GM12801 (cell line): Measurements from ENCODE around the gene AP3B1.

Experiments
- TF ChIP-seq, protein P1 (sequence below): IDR thresholded peaks from one replicate; pipeline ENCODE4 v1.5.1; 2011; ENCODE audit warnings: control low read depth; ENCODE audit not compliant: insufficient read length; ENCODE audit errors: extremely low read depth

Gene AP3B1

DNA sequence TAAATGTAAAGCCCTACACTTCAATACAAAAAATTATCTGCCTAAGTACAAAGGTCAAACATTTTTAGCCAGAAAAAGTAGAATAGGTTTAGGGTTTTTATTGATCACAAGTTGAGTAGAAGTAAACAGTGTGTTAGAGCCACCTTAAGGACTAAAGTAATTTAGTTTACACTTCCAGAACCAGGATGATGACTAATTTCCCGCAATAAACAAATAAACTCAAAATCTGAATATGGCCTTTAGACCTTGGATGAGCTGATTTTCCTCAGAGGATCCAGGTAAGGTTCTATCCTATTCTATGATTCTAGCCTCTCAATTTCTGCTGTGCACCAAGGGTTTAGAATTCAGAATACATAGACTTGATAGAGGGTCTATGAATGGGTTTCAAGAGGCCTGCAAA, 338.9 kb downstream of the AP3B1 start:
- TF ChIP-seq, protein P1, sequence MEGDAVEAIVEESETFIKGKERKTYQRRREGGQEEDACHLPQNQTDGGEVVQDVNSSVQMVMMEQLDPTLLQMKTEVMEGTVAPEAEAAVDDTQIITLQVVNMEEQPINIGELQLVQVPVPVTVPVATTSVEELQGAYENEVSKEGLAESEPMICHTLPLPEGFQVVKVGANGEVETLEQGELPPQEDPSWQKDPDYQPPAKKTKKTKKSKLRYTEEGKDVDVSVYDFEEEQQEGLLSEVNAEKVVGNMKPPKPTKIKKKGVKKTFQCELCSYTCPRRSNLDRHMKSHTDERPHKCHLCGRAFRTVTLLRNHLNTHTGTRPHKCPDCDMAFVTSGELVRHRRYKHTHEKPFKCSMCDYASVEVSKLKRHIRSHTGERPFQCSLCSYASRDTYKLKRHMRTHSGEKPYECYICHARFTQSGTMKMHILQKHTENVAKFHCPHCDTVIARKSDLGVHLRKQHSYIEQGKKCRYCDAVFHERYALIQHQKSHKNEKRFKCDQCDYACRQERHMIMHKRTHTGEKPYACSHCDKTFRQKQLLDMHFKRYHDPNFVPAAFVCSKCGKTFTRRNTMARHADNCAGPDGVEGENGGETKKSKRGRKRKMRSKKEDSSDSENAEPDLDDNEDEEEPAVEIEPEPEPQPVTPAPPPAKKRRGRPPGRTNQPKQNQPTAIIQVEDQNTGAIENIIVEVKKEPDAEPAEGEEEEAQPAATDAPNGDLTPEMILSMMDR, result no peak

DNA sequence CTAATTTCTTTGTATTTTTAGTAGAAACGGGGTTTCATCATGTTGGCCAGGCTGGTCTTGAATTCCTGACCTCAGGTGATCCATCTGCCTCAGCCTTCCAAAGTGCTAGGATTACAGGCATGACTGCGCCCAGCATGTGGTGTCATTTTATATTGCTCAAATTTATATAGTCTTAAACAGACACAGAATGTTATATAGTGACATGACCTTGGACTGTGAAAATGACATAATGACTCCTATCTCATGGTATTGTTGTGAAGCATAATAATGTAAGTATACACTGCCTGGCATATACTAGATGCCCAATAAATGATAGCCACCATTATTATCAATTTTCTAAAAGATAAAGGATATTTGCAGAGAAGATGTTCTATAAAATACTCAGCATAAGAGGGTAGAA, 341.1 kb downstream of the AP3B1 start:
- TF ChIP-seq, protein P1, result no peak

DNA sequence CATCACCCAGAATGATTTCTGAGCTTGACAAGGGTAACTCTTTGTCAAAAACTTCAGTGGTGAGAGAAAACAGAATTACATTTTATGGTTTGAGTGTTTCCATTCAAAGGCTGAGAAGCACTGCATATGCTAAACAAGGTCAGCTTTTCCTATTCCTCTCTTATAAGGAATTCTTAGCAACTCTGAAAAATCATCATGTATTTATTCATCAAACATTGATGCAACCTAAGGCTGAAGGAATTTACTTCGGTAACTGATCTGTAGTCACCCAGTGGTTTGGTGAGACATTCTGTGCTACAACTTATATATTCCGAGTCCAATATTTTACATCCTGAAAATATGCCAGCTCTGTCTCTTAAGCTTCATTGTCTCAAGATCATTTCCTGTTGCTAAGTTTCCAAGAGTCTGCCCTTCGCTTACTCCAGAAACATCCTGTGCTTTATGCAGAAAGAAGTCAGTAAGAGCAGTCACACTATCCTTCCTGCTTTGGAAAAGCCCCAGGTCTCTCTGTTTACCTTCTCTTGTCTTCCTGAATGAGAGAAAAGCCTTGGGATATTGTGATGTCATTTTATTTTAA, 341.8 kb downstream of the AP3B1 start:
- TF ChIP-seq, protein P1, result no peak
